ENCODE data around the gene TMEM176A.

TMEM176A gene

DNA sequence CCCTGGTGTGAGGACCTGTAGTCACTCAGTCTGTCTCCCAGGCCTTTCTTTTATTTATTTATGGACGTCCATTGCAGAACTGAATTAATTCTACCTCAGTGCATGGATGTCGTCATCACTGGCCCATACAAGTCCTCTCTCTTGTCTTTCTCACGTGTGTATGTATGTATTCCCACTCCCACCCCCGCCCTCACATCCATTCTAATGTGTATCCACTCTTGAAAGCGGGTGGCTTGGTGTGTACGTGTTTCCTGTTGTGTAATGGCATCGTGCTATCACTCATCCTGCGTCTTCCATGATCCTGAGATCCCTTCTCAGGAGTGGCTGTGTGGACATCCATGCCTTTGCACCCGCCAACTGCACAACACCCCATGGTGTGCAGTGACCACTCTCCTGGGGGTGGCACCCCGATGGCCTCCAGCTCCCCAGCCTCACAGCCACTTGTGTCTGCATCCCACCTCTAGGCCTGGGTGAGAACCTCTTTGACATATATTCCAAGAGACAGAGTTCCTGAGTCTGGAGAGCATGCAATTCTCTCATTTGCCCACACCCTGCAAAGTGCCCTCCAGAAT, 48.7 kb downstream of the TMEM176A start:
- no peak for DNase-seq (ENCODE audit: low read depth in 3 of 3)

DNA sequence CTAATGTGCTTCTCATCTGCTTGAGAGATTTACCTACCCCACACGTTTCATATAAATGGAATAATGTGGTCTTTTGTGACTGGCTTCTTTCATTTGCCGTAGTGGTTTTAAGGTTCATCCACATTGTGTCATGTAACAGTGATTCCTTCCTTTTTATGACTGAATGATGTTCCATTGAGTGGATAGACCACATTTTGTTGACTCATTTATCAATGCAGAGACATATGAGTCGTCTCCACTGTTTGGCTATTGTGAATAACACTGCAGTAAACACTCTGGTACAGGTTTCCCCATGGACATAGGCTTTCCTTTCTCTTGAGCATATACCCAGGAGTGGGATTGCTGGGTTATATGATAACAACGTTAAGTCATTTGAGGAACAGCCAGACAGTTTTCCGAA, 49.7 kb downstream of the TMEM176A start:
- no peak for DNase-seq (ENCODE audit: low read depth in 3 of 3)

DNA sequence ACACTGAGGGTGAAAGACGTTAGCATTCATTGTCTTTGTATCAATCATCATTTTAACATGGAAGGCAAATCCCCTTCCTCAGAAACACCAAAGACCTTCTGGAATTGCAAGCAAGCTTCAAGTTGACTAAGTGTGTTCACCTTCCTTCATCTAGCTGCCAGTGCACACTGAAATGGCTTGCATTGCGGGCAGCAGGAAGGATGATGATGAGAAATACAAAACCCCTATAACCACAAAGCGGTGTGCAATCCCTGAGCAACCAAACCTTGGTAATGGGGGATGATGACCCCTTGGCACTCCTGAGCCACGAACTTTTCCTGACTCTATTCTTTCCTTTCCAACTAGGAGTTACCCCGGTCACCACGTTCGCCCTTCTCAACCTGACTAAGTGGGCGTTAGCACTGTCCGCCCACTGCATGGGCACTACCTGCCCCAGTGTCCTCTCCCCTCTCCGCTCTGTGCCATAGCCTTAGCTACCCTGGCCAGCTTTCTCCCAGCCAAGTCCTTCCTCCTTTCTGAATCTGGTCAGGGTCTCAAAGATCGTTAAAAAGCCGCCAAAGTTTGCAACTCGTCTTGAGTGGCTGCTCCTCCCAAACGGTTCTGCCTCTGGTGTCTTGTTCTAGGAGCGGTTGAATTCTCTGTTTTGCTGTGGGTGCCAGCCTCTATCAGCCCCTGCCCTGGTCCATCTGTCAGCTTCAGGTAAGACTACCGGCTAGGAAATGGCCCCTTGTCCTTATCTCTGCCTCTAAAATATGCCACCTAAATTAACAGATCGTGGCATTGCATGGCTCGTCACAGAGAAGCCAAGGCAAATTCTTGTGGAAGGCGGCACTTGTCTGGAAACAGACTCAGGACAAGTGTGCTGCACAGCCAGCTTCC, 51.2 kb downstream of the TMEM176A start:
- no peak for DNase-seq (ENCODE audit: low read depth in 3 of 3)

DNA sequence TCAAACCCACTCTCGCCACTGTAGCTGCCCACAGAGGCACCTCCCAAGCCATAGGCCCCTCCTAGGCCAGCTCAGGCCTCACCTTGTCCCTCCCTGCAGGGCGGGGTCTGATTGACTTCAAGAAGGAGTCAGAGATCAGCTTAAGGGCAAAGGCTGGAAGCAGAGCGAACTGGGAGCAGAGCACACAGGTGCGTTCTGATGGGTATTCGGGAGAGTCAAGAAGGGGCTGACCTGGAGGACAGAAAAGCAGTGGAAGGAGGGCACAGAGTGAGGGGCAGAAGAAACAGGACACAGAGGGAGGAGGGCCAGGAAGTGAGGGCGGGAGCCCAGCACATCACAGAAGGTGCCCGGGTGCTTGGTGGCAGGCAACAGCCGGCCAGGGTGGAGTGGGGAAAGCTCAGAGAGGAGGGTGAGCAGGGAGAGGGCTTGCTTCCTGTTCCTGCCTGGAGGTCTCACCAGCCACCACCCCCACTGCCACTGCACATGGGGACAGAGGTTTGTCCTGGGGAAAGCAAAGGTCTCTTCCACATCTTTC, 51.9 kb downstream of the TMEM176A start, which contains the start of gene AOC1:
AOC1 (plus strand) TSS at position 147 of the 535 bp plus-strand sequence. CDS start 3,954 bp downstream, outside the sequence.
- DNase-seq (ENCODE audit: low read depth in 3 of 3): no peak

DNA sequence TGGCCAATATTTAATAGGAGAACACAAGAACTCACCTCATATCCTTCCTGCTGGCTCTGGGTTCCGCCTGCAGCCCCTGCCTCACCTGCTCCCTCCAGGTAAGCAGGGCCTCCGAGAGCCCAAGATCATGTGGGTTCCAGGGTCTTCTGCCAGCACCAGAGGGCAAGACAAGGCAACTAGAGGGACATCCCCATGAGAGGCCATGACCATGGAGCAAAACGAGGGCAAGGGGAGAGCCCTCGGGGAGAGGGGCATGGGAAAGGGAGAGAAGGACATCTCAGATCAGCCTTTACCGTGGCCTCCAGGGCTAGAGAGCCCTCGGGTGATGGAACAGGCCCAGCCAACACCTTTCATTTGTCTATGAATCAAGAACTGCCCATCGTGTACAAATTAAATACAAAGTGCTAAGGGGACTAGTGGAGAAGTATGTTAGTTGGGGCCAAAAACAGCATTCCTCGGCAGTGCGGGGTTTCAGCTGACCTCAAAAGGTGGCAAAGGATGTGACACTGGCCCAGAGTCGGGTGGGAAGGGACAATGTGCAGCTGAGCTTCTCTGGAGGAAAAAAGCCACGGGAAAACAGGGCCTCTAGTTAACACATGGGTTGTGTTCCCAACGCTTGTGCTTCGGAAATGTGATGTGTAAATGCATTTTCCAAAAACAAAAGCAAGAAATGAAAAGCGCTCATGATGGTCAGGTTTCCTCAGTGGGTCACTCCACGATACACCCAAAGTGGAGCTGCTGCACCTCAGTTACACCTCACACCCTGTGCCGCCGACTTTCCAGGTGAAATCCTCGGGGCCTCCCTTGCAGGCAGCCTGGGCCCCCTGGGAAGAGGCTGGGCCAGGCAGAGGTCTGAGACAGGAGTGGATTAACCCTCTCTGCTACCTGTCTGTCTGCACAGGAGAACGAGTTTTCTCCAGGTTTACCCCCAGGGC, 53.8 kb downstream of the TMEM176A start:
- no peak for DNase-seq (ENCODE audit: low read depth in 3 of 3)
